ENCODE data around the gene MAPK8.

The MAPK8 gene

DNA sequence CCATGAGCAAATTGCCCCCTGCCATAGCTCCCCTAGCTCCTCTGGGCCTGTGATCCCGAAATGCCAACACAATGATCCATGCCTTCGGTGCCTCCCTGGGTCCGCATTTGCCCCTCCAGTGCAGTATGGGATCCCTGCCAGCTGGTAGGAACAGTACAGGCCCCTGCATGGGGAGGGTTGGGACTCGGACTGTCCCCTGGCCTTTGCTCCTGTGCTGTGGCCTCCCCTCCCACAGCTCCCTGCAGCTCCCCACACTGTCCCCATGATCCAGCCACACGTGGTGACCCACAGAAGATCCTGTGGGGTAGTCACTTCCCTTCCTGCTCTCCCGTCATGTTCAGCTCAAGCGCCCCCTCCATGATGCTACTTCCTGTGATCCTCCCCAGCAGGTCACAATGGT is 140.3 kb downstream of the MAPK8 start:
- FAIRE-seq = no peak
- no peak for DNase-seq (ENCODE audit: insufficient read length)
- TF ChIP-seq POLR2AphosphoS5 (IDR thresholded peaks at IDR 0.05; ENCODE audit: low read depth, low read length) (no peak), POLR2A (IDR thresholded peaks at IDR 0.05; ENCODE audit: low read depth, low read length) (no peak), TAF1 (IDR thresholded peaks at IDR 0.05; ENCODE audit: borderline replicate concordance, low read depth, low read length) (no peak)

DNA sequence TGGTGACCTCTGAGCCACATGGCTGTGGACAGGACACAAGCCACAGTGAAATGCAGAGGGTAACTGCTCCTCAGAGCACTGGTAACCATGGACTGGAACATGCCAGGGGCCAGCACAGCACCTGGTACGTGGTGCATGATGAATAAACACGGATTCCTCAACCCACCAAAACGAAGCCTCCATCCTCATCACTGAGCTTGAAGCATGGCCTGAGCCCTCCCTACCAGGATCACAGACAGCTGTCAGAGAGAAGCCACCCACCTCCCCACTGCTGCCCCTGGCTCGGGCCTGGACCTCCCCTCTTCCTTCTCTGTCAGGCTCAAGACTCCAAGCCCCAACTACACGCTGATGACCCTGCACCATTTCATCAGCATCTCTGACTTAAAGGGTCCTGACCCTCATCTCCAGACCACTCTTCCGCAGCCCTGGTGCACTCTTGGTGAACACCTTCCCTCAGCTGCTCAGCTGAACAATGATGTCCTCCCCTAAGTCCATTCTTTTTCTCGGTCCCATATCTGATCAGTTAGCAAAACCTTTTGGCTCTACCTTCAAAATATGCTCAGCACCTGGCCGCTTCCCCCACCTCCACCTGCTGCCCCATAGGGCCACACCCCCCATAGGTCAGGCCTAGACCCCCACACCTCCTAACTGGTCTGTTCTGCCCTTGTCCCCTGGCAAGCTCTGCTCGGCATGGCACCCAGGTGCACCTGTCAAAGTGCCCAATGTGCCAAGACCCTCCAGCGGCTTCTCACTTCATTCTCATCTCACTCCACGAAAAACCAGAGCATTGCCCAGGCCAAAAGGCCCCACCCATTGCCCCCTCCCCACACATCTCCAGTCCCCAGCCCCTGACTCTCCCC is 141.1 kb downstream of the MAPK8 start:
- TF ChIP-seq POLR2AphosphoS5 (IDR thresholded peaks at IDR 0.05; ENCODE audit: low read depth, low read length) (no peak), POLR2A (IDR thresholded peaks at IDR 0.05; ENCODE audit: low read depth, low read length) (no peak), TAF1 (IDR thresholded peaks at IDR 0.05; ENCODE audit: borderline replicate concordance, low read depth, low read length) (no peak)
- FAIRE-seq (no peak), DNase-seq (ENCODE audit: insufficient read length) (no peak)

DNA sequence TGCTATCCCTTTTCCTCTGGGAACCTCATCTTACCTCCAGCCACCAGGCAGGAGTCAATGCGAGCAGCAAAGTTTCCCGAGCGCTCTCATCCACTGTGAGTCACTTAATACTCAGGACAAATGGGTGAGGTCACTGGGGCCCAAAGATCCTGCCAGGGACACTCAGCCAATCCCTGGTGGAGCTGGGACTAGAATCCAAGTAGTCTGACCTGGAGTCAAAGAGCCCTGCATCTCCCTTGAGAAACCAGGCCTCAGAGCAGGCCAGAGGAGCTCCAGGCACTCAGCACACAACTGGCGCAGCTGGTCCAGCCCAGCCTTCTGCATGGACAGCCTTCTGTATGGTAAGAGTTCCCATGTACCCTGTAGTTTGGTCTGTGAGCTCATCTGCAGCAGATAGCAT is 142.3 kb downstream of the MAPK8 start:
- FAIRE-seq (no peak), DNase-seq (ENCODE audit: insufficient read length) (no peak)
- no peak for TF ChIP-seq POLR2A (IDR thresholded peaks at IDR 0.05; ENCODE audit: low read depth, low read length)
- no peak for TF ChIP-seq POLR2AphosphoS5 (IDR thresholded peaks at IDR 0.05; ENCODE audit: low read depth, low read length)
- no peak for TF ChIP-seq TAF1 (IDR thresholded peaks at IDR 0.05; ENCODE audit: borderline replicate concordance, low read depth, low read length)

DNA sequence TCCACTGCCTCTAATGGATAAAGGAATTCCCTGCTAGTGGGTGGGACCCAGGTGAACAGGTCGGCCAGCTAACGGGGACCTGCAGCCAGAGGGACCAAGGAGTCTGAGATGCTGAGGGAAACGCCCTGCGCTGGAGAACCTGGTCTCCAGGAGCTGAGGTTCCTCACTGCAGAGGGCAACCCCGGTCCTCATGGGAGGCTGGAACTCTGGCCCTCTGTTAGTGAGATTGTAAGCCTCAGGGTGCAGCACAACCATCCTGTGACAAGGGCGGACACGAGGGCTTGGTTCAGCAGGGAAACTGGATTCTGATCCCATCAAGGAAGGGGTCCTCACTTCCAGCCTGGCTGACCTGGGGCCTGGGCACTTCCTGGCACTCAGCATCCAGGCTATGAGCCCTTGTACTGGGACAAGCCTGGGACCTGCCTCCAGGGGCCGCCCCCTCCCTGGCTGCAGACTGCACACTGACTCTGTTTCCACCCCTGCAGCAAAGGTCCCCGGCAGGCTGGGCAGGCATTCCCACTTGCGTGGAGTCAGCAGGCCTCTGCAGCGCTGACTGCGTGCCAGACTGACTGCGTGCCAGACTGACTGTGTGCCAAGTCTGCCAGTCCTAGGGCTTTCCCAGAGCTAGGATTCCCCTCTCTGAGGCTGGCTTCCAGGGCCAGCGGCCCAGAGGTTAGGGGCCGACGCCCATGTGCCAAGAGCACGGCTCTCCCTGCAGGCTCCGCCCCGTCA is 143.2 kb downstream of the MAPK8 start:
- FAIRE-seq (no peak), DNase-seq (ENCODE audit: insufficient read length) (no peak)
- TF ChIP-seq POLR2AphosphoS5 (IDR thresholded peaks at IDR 0.05; ENCODE audit: low read depth, low read length) = no peak
- TF ChIP-seq POLR2A (IDR thresholded peaks at IDR 0.05; ENCODE audit: low read depth, low read length) = no peak
- no peak for TF ChIP-seq TAF1 (IDR thresholded peaks at IDR 0.05; ENCODE audit: borderline replicate concordance, low read depth, low read length)

DNA sequence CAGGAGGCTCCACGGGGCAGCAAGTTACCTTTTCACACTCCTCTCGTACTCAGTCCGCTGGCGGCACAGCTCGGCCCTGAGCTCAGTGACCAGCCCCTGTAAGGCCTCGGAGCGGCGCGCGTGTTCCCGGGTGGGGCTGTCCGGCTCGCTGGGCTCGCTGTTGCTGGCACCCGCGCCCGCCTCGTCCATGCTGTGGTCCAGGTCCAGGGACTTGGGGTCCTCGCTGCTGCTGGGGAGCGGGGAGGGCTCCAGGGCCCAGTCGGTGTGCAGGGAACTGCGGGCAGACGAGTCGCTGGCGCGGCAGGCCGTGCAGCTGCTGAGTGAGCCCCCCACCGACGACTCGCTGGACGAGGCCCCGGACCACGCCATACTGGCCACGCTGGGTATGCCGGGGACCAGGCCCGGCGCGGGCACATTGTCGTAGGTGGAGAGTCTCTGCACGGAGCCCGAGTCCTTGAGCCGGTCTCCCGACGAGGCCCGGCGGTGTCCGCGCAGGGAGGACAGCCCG is 143.8 kb downstream of the MAPK8 start:
- TF ChIP-seq POLR2AphosphoS5 (IDR thresholded peaks at IDR 0.05; ENCODE audit: low read depth, low read length) (no peak), TAF1 (IDR thresholded peaks at IDR 0.05; ENCODE audit: borderline replicate concordance, low read depth, low read length) (no peak), POLR2A (IDR thresholded peaks at IDR 0.05; ENCODE audit: low read depth, low read length) (no peak)
- FAIRE-seq (no peak), DNase-seq (ENCODE audit: insufficient read length) (no peak)

DNA sequence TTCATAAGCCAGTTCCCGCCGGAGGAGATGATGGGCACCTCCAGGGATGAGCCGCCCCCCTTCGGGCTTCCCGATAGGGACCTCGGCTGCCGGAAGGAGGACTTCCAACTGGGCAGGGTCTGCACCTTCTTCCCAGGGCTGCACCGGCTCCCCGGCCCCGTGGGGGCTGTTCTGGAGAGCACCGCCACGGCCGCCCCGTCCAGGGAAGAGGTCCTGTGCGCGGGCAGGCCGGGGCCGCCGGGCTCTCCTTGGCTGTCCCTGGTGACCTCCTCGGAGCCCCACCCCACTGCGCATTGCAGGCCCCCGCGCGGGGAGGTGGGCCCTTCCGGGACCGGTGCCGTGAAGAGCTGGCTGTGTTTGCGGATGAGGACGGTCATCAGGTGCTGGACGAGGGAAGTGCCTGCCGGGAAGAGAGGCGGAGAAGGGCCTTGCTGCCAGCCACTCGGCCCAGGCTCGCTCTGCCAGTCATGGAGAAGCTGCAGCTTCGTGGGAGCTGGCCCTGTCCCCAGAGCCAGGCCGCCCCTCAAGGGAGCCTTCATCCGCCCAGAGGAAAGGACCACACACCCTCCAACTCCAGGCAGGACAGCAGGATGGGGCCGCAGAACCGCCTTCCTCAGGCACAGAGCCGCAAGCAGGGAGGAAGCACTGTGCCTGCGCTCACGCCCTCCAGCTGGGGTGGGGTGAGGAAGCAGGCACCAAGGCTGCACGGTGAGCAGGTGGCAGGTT is 144.4 kb downstream of the MAPK8 start:
- DNase-seq (ENCODE audit: insufficient read length) (no peak), FAIRE-seq (no peak)
- TF ChIP-seq POLR2A (IDR thresholded peaks at IDR 0.05; ENCODE audit: low read depth, low read length) = no peak
- no peak for TF ChIP-seq TAF1 (IDR thresholded peaks at IDR 0.05; ENCODE audit: borderline replicate concordance, low read depth, low read length)
- no peak for TF ChIP-seq POLR2AphosphoS5 (IDR thresholded peaks at IDR 0.05; ENCODE audit: low read depth, low read length)

DNA sequence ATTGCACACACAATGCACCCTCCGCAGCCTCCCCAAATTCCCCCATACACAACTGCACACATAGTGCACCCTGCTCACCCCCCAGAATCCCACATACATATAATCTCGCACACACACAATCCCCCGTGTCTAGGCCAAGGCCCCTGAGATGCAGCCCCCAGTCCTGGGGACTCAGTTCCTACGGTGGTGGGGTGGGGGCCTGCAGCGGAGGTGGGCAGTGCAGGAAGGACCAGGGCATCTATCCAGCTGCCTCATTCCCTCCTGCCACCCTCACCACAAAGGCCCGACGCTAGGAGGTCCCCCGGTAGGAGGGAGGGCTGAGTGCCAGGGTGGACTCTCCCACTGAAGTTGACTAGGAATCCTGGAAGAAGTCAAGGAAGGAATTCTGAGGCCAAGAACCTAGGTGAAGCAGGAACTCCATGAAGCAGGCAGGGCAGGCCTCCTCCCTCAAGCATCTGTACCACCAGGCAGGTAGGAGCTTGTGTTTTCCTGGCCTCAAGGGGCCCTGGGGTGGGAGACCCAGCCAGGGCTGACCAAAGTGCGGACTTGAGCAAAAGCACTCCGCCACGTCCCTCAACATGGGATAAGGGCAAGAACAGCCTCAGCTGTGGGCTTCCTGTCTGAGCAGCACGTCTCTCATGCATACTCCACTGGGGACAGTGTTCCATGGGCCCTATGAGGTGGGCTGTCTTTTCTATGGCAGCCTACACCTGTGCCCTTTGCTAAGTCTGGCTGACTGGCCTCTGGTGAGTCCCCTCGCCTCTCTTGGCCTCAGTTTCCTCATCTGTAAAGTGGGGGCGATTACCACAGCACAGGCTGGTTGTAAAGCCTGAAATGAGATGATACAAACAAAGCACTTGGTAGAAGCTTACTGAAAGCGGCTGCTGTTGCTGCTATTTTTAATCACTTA is 145.7 kb downstream of the MAPK8 start:
- FAIRE-seq = no peak
- DNase-seq (ENCODE audit: insufficient read length) = no peak

DNA sequence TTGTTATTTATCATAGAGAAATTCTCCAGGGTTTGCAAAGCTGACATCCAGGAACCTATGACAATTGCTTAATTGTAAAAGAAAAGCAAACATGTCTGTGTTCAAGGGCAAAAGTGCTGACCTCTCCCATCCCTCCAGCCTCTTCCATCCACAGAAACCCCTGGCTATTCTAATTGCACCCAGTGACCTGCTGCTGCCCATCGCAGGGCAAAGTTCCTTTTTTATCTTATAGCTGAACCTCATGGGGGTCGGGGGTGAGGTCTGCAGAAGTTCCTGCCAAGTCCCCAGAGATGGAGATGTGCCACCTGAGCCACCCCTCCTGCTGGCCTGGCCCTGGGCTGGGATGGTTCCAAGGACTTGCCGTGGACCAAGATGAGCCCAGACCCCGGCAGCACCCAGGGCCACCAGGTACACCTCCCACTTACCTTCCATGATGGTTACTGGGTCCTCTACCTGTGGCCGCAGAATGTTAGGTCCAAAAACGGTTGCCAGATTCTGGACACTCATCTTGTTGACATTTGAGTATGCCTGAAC is 146.5 kb downstream of the MAPK8 start:
- no peak for FAIRE-seq
- DNase-seq (ENCODE audit: insufficient read length) = no peak
- TF ChIP-seq POLR2AphosphoS5 (IDR thresholded peaks at IDR 0.05; ENCODE audit: low read depth, low read length) (no peak), POLR2A (IDR thresholded peaks at IDR 0.05; ENCODE audit: low read depth, low read length) (no peak), TAF1 (IDR thresholded peaks at IDR 0.05; ENCODE audit: borderline replicate concordance, low read depth, low read length) (no peak)

More for the DNA sequence above, 145.7 kb downstream of the MAPK8 start:
- TF ChIP-seq POLR2AphosphoS5 (IDR thresholded peaks at IDR 0.05; ENCODE audit: low read depth, low read length) (no peak), TAF1 (IDR thresholded peaks at IDR 0.05; ENCODE audit: borderline replicate concordance, low read depth, low read length) (no peak), POLR2A (IDR thresholded peaks at IDR 0.05; ENCODE audit: low read depth, low read length) (no peak)

DNA sequence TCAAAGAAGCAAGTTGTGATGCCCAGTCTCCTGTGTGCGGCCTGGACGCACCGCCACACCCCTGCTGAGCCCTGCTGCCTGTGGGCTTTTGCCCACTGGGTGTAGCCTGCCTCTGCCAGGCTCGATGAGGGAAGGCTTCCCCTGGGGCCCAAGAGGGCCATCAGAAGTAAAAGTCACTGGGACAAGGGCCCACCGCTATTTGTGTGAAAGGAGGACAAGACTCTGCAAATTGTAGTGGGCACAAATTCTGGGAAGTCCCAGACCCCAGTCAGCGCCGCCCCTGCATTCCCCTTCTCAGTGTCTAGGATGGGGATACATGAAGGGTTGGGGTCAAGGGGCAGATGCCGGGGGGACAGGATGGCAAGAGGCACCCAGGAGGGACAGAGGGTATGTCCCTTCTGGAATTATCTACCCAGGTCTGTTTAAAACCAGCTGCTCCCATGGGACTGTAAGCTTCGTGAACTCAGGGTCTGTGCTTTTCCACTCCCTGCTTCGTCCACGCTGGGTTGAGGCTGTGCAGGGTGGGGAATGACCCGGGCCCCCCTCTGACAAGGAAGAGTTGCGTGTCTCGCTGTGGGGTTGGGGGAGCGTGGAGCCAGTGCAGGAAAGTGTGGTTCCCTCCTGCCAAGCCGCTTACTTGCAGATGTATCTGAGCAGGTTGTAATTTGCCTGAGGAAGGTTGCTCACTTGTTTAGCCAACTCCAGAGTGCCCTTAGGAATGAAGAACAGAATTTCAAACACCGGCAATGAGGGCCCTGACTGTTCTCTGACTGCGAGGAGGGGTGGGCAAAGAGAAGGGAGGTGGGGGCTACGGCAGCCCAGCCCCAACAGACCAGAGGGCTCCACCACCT is 147.2 kb downstream of the MAPK8 start:
- TF ChIP-seq TAF1 (IDR thresholded peaks at IDR 0.05; ENCODE audit: borderline replicate concordance, low read depth, low read length) (no peak), POLR2A (IDR thresholded peaks at IDR 0.05; ENCODE audit: low read depth, low read length) (no peak), POLR2AphosphoS5 (IDR thresholded peaks at IDR 0.05; ENCODE audit: low read depth, low read length) (no peak)
- DNase-seq (ENCODE audit: insufficient read length) = no peak
- FAIRE-seq = no peak
